ENCODE measurements around the gene BSDC1.

BSDC1 gene

DNA sequence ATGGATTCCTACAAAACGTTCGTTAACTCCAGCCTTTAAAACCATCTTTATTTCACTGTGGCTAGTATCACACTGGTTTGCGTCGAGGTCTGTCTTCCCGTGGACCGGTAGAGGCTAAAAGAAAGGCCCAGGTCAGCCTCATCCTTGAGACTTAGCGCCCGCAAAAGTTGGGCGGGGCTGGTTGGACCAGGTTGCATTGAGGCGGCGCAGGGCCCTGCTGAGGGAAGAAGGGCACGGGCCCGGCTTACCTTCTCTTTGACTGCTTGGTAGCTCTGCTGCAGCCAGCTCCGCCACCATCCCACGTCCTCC, 455 bp downstream of the BSDC1 start:
- no peak for DNase-seq

- no peak for DNase-seq
These were observed 1.1 kb downstream of the BSDC1 start for GRCh38 chr1:32393136-32393535.

DNA sequence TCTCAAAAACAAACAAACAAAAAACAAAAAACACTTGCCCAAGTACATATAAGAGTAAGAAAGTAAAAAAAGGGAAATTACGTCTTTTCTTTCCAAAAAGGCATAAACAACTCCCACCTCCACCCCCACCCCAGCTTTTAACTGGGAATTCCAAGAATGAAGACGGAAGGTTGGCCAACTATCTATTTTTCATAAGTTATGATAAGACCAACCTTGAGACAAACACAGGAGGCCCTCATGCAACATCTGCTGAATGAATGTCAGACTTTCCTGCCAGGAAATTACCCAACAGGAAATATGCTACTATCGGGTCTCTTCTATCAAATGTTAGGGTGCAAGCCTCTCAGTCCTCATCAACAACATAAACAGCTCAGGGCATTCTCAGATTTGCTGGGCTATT, 1.9 kb downstream of the BSDC1 start:
- DNase-seq, result no peak

- DNase-seq, result no peak
These were observed 3.1 kb downstream of the BSDC1 start for GRCh38 chr1:32390904-32391870.

GRCh38 chr1:32388641-32389040, 5.6 kb downstream of the BSDC1 start:
- no peak for DNase-seq

- DNase-seq, result no peak
These were observed 7.4 kb downstream of the BSDC1 start for GRCh38 chr1:32386676-32387392.

GRCh38 chr1:32380057-32380456, 14.2 kb downstream of the BSDC1 start:
- no peak for DNase-seq

- no peak for DNase-seq
These were observed 16.6 kb downstream of the BSDC1 start for GRCh38 chr1:32377541-32378220.

DNA sequence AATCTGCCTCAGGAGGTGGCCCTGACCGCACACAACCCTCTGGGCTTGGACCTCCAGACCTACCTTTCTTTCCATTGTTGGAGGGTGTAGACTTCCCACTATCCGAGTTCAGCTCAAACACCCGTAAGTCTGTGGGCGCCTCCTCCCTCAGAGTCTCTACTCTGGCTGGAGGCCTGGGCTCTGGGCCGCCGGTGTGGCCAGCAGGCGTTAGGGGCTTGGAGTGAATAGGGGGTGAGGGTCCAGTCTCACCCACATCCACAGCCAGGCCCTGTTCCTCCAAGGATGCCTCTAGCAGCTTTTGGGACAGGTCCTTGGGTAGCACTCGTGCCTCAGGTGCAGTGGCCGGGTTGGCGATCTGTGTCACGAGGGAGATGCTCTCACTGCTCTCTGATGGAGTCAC, 18.0 kb downstream of the BSDC1 start:
- DNase-seq, result no peak

DNA sequence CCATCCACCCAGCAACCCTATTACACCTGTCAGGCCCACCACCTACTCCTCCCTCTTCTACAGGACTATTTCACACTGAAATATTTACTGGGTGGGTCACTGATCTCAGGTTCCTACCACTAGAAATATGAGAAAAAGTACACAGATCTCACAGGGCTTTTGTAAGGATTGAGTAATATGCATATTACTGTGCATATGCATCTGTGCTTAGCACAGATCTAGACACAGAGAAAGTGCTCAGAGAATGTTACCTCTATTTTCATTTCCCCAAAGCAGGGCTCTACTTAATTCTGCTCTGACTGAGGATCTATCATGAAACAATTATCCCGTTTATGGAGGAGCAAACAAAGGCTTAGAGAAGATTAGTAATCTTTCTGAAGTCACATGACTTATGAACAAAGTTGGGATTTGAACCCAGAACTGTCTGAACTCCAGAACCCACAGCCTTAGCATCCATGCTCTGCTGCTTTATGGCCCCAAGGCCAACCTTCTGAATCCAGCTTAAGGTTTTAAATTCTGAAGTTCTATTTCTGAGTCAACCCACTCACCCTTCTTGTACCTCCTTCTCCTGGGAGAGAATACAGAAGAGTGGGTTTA, 20.1 kb downstream of the BSDC1 start:
- DNase-seq, result no peak

GRCh38 chr1:32372149-32372756, 22.0 kb downstream of the BSDC1 start:
- DNase-seq, result no peak

DNA sequence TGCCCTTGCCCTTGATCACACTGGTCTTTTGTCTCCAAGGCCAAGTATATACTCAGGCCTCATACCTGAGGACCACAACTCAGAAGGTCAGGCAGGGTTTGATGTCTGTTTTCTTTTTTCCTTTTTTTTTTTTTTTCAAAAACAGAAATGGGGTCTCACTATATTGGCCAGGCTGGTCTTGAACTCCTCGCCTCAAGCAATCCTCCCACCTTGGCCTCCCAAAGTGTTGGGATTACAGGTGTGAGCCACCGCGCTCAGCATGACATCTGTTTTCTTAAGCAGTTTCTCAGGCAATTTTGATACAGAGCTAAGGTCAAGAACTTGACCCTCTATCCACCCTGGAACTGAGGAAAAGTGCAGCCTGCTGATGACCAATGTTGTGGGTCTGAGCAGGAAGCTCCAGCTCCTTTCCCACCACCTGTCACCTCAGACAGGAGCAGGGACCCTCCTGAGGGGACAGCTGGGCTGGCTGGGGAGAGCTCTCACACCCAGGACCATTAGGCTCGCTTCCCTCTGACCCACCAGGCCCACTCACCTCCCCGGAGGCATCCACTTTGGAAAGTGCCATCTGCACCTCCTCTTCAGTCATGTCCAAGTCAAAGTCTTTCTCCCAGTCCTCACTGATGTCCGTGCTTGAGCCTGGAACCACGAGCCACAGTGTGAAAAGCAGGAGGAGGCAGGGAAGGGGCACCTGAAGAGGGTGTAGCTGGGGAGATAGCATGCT, 26.2 kb downstream of the BSDC1 start:
- no peak for DNase-seq

- no peak for DNase-seq
These were observed 28.8 kb downstream of the BSDC1 start for GRCh38 chr1:32365445-32365844.

GRCh38 chr1:32364836-32365235, 29.4 kb downstream of the BSDC1 start:
- DNase-seq, result no peak

- no peak for DNase-seq
These were observed 30.5 kb downstream of the BSDC1 start for GRCh38 chr1:32363713-32364112.

- no peak for DNase-seq
These were observed 31.5 kb downstream of the BSDC1 start, which contains the start of the genes FAM229A and TSSK3 for GRCh38 chr1:32362474-32363313. Gene FAM229A (minus strand): TSS chr1:32362485. CDS start chr1:32362091, 394 bp downstream. Gene TSSK3 (plus strand): TSS chr1:32362539. CDS start chr1:32362702, 163 bp downstream.

GRCh38 chr1:32361674-32362473, 32.4 kb downstream of the BSDC1 start:
- DNase-seq, result no peak

GRCh38 chr1:32361308-32361673, 33.0 kb downstream of the BSDC1 start:
- no peak for DNase-seq

DNA sequence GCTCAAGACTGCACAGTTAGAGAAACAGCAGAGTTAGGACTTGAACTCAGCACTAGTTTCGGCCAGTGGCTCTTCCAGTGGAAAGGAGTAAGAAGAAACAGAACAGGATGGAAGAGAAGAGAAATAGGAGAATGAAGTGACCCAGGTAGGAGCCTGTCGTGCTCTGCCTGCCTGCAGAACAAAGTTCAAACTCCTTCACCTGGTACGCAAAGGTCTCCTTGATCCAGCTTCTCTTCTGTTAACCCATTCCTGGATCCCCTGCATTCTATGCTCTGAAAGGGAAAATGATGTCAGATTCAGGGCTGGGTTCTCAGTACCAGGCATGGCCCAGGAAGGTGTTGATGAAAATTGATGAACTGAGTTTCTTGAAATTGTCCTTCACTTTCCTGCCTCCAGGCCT, 35.8 kb downstream of the BSDC1 start:
- DNase-seq, result no peak

GRCh38 chr1:32357614-32358013, 36.6 kb downstream of the BSDC1 start:
- no peak for DNase-seq
